Tibial nerve (tissue), 4 donors: ENCODE results near the gene PSENEN.

ENCODE experiments used
- CTCF ChIP-seq, 5 experiments: fragments of 200-600 bp in 3 of 5; fragments of 450-650 bp in 2 of 5; sonication (generic) in 3 of 5; IDR thresholded peaks; one replicate each; pipeline ENCODE4 v1.5.1; 2016 to 2019; ENCODE audit warnings: antibody characterized with exemption in 5 of 5, mild to moderate bottlenecking in 3 of 5, moderate library complexity in 2 of 5
- EP300 ChIP-seq, 2 donors: sonication (generic); formaldehyde crosslinking; IDR thresholded peaks; one replicate each; pipeline ENCODE4 v1.6.1; 2017; ENCODE audit warnings: antibody characterized with exemption in 2 of 2, mild to moderate bottlenecking in 1 of 2
- POLR2A ChIP-seq, 2 donors: fragments of 450-650 bp; IDR thresholded peaks; one replicate each; pipeline ENCODE4 v1.6.1; 2017; ENCODE audit warnings: antibody characterized with exemption in 2 of 2, mild to moderate bottlenecking in 2 of 2, moderate library complexity in 2 of 2

GRCh38 chr19:35708391-35708790 lies 37.1 kb upstream of the PSENEN start:
- TF ChIP-seq CTCF (IDR thresholded peaks at IDR 0.05): no peak
- TF ChIP-seq POLR2A (IDR thresholded peaks at IDR 0.05): no peak
- TF ChIP-seq EP300 (IDR thresholded peaks at IDR 0.05): no peak
